ENCODE measurements around the gene KIF2A.

GRCh38 chr5:62362701-62363100 lies 56.7 kb downstream of the KIF2A start:
- TF ChIP-seq RNF2 (IDR thresholded peaks at IDR 0.05; ENCODE audit: borderline replicate concordance, low read depth, low read length, missing control alignments, poor library complexity, severe bottlenecking): no peak
- TF ChIP-seq RAD21 (IDR thresholded peaks at IDR 0.05 in 1 of 2, conservative IDR thresholded peaks at IDR 0.05 in 1 of 2; ENCODE audit: low read depth in 2 of 2, low read length in 2 of 2): no peak
- no peak for TF ChIP-seq POLR2AphosphoS5 (IDR thresholded peaks at IDR 0.05; ENCODE audit: low read depth, low read length)
- TF ChIP-seq MAFK (IDR thresholded peaks at IDR 0.05; ENCODE audit: low read depth, low read length): no peak
- TF ChIP-seq, protein P1, sequence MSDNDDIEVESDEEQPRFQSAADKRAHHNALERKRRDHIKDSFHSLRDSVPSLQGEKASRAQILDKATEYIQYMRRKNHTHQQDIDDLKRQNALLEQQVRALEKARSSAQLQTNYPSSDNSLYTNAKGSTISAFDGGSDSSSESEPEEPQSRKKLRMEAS (IDR thresholded peaks at IDR 0.05): no peak
- no peak for TF ChIP-seq CREB1 (IDR thresholded peaks at IDR 0.05)
- TF ChIP-seq SIN3A (conservative IDR thresholded peaks at IDR 0.05 in 1 of 2, IDR thresholded peaks at IDR 0.05 in 1 of 2; ENCODE audit: low read depth in 1 of 2, low read length in 2 of 2): no peak
- TF ChIP-seq GABPA (IDR thresholded peaks at IDR 0.05; ENCODE audit: borderline replicate concordance, insufficient read depth, low read length): no peak
- TF ChIP-seq, protein P2, sequence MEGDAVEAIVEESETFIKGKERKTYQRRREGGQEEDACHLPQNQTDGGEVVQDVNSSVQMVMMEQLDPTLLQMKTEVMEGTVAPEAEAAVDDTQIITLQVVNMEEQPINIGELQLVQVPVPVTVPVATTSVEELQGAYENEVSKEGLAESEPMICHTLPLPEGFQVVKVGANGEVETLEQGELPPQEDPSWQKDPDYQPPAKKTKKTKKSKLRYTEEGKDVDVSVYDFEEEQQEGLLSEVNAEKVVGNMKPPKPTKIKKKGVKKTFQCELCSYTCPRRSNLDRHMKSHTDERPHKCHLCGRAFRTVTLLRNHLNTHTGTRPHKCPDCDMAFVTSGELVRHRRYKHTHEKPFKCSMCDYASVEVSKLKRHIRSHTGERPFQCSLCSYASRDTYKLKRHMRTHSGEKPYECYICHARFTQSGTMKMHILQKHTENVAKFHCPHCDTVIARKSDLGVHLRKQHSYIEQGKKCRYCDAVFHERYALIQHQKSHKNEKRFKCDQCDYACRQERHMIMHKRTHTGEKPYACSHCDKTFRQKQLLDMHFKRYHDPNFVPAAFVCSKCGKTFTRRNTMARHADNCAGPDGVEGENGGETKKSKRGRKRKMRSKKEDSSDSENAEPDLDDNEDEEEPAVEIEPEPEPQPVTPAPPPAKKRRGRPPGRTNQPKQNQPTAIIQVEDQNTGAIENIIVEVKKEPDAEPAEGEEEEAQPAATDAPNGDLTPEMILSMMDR (IDR thresholded peaks at IDR 0.05; ENCODE audit: control extremely low read depth in 1 of 3, insufficient read depth in 1 of 3, low read depth in 1 of 3, low read length in 3 of 3): no peak
- no peak for TF ChIP-seq JUND (IDR thresholded peaks at IDR 0.05; ENCODE audit: low read length)
- TF ChIP-seq BCL11A (IDR thresholded peaks at IDR 0.05; ENCODE audit: low read depth in 2 of 2, low read length in 2 of 2): no peak
- no peak for TF ChIP-seq RBBP5 (IDR thresholded peaks at IDR 0.05; ENCODE audit: borderline replicate concordance, low read depth, low read length)

All from H1 (cell line).